Breast epithelium (tissue), 4 donors: ENCODE measurements around the gene XRN1. TPM values are rescaled to one million over a fixed set of nuclear protein-coding genes. Genes with fewer than 3 reads are reported as not detected.

ENCODE experiments used
- DNase-seq, 2 donors: peaks; one replicate each; pipeline ENCODE4 v3.0.0-alpha.2; 2019; ENCODE audit warnings: low spot score in 2 of 2
- H3K27ac ChIP-seq, 2 donors: fragments of 200-600 bp; sonication (generic) in 1 of 2; one replicate each; pipeline ENCODE4 v1.5.1; 2016 to 2019; ENCODE audit warnings: mild to moderate bottlenecking in 1 of 2
- H3K27me3 ChIP-seq, 2 donors: fragments of 200-600 bp; sonication (generic) in 1 of 2; one replicate each; pipeline versions ENCODE4 v1.5.1 to v1.6.0; 2017 to 2019; ENCODE audit warnings: control low read depth in 1 of 2, mild to moderate bottlenecking in 1 of 2
- H3K36me3 ChIP-seq: fragments of 200-600 bp; one replicate; pipeline ENCODE4 v1.5.1; 2019
- H3K4me1 ChIP-seq, 2 donors: fragments of 200-600 bp; sonication (generic); one replicate each; pipeline ENCODE4 v1.5.1; 2016 to 2019; ENCODE audit warnings: control low read depth in 1 of 2
- H3K4me3 ChIP-seq, 3 donors: fragments of 200-600 bp; sonication (generic); 1 replicate in 2 of 3; 2 replicates in 1 of 3; pipeline ENCODE4 v1.5.1; 2016 to 2019; ENCODE audit warnings: mild to moderate bottlenecking in 3 of 3, moderate library complexity in 2 of 3
- H3K9me3 ChIP-seq, 2 donors: fragments of 200-600 bp; sonication (generic) in 1 of 2; one replicate each; pipeline ENCODE4 v1.5.1; 2016 to 2019; ENCODE audit warnings: control low read depth in 1 of 2
- CTCF ChIP-seq, 3 donors: fragments of 450-650 bp; IDR thresholded peaks; one replicate each; pipeline ENCODE4 v1.5.1; 2016 to 2017; ENCODE audit warnings: antibody characterized with exemption in 3 of 3, mild to moderate bottlenecking in 3 of 3, moderate library complexity in 3 of 3
- POLR2A ChIP-seq: fragments of 450-650 bp; IDR thresholded peaks from one replicate; pipeline ENCODE4 v1.6.1; 2016; ENCODE audit warnings: antibody characterized with exemption, mild to moderate bottlenecking, moderate library complexity
- POLR2AphosphoS5 ChIP-seq, 3 donors: sonication (generic); formaldehyde crosslinking; IDR thresholded peaks; one replicate each; pipeline ENCODE4 v1.6.1; 2017; ENCODE audit warnings: antibody characterized with exemption in 3 of 3
- intact Hi-C: fragments of 100-400 bp; cut with DNase I; formaldehyde crosslinking; loops from one replicate; pipeline ENCODE4 v1.15.1; 2023; ENCODE audit warnings: low total_unique reads
- total RNA-seq, 3 donors: library from RNA; depleted of rRNA; stranded (reverse); fragments of >200 nt; gene quantifications; one replicate each; pipeline ENCODE4 v1.1.0, GENCODE V29; 2016

XRN1 gene
- total RNA-seq, 3 donors from 2014 or later, result 44.5 to 81.1 (median 51.5) TPM

GRCh38 chr3:142274908-142275307, 172.9 kb downstream of the XRN1 start:
- Histone ChIP-seq H3K27ac (no peak overlapping the region), H3K4me3 (no peak overlapping the region), H3K27me3 (no peaks in the 10 kb centered on the region), H3K36me3 (no peaks in the 10 kb centered on the region), H3K9me3 (no peaks in the 10 kb centered on the region), H3K4me1 (no peaks in the 10 kb centered on the region)
- no peak for DNase-seq
- intact Hi-C loops, result no loop called here
- TF ChIP-seq CTCF (IDR thresholded peaks at IDR 0.05) (no peak), POLR2AphosphoS5 (IDR thresholded peaks at IDR 0.05) (no peak), POLR2A (no peak)

DNA sequence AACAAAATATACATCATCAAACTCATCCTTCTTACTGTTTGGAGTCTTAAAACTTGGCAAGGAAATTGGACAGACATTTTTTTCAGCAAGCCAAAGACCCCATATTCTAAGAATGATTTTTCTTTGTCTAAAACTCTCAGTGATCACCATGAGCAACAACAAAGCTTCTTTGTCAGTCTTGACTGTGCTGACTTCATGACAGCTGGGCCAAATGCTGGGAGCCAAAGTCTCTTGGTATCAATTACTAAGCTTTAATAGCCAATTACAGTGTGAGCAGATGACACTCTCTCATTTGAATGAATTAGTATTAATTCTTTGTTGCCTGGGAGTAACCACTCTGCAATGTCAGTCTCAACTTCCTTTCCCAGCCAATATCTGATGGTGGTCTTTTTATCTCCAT, 174.3 kb downstream of the XRN1 start:
- Histone ChIP-seq H3K27ac (no peak overlapping the region), H3K9me3 (no peaks in the 10 kb centered on the region), H3K4me1 (no peaks in the 10 kb centered on the region), H3K4me3 (no peak overlapping the region), H3K36me3 (no peaks in the 10 kb centered on the region), H3K27me3 (no peaks in the 10 kb centered on the region)
- no peak for TF ChIP-seq POLR2A
- TF ChIP-seq POLR2AphosphoS5 (IDR thresholded peaks at IDR 0.05), result no peak
- TF ChIP-seq CTCF (IDR thresholded peaks at IDR 0.05), result no peak
- no peak for DNase-seq
- intact Hi-C loops, result no loop called here

GRCh38 chr3:142272200-142272891, 175.5 kb downstream of the XRN1 start:
- TF ChIP-seq POLR2AphosphoS5 (IDR thresholded peaks at IDR 0.05), result no peak

GRCh38 chr3:142270407-142270806, 177.4 kb downstream of the XRN1 start:
- H3K36me3 ChIP-seq, result no peaks in the 10 kb centered on the region
- no peaks in the 10 kb centered on the region for H3K4me1 ChIP-seq
- H3K4me3 ChIP-seq, result no peak overlapping the region
- H3K27ac ChIP-seq, result no peak overlapping the region
- H3K27me3 ChIP-seq, result no peaks in the 10 kb centered on the region
- DNase-seq, result no peak
- intact Hi-C loops, result no loop called here
- no peaks in the 10 kb centered on the region for H3K9me3 ChIP-seq
- TF ChIP-seq POLR2AphosphoS5 (IDR thresholded peaks at IDR 0.05) (no peak), CTCF (IDR thresholded peaks at IDR 0.05) (no peak), POLR2A (no peak)

More at GRCh38 chr3:142272200-142272891, 175.5 kb downstream of the XRN1 start:
- no peaks in the 10 kb centered on the region for H3K9me3 ChIP-seq
- H3K4me3 ChIP-seq, result no peak overlapping the region
- H3K4me1 ChIP-seq, result no peaks in the 10 kb centered on the region
- intact Hi-C loops, result no loop called here
- H3K27me3 ChIP-seq, result no peaks in the 10 kb centered on the region
- no peak for DNase-seq
- H3K27ac ChIP-seq, result no peak overlapping the region
- no peaks in the 10 kb centered on the region for H3K36me3 ChIP-seq

DNA sequence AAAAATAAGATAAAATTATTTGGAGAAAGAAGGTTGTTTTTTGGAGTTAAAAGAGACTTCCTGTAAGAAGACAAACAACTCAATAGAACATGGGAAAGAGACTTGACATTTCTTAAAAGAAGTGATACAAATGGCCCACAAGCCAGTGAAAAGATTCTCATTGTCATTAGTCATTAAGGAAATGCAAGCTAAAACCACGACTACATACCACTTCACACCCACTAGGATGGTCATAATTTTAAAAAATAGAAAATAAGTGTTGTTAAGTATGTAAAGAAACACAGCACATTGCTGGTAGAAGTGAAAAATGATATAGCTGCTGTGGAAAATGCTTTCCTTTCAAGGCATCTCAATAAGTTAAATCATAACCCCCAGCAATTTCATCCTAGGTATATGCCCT, 178.1 kb downstream of the XRN1 start:
- Histone ChIP-seq H3K27me3 (no peaks in the 10 kb centered on the region), H3K4me1 (no peaks in the 10 kb centered on the region), H3K9me3 (no peaks in the 10 kb centered on the region), H3K27ac (no peak overlapping the region), H3K4me3 (no peak overlapping the region), H3K36me3 (no peaks in the 10 kb centered on the region)
- intact Hi-C loops, result no loop called here
- TF ChIP-seq CTCF (IDR thresholded peaks at IDR 0.05) (no peak), POLR2AphosphoS5 (IDR thresholded peaks at IDR 0.05) (no peak), POLR2A (no peak)
- no peak for DNase-seq

- no peak for DNase-seq
- H3K4me3 ChIP-seq, result no peak overlapping the region
- no peak overlapping the region for H3K27ac ChIP-seq
- H3K36me3 ChIP-seq, result no peaks in the 10 kb centered on the region
- no peaks in the 10 kb centered on the region for H3K9me3 ChIP-seq
- intact Hi-C loops, result no loop called here
- no peaks in the 10 kb centered on the region for H3K4me1 ChIP-seq
- H3K27me3 ChIP-seq, result no peaks in the 10 kb centered on the region
- TF ChIP-seq POLR2AphosphoS5 (IDR thresholded peaks at IDR 0.05) (no peak), CTCF (IDR thresholded peaks at IDR 0.05) (no peak), POLR2A (no peak)
Observed at GRCh38 chr3:142268426-142268825, 179.4 kb downstream of the XRN1 start.
